Duodenal mucosa (tissue), 2 donors: ENCODE results near the gene LRRC28.

Experiments
- H3K27ac ChIP-seq: one replicate; pipeline ENCODE4 v1.7.0; 2013; ENCODE audit warnings: low read depth, low read length
- H3K27me3 ChIP-seq, 2 donors: one replicate each; pipeline ENCODE4 v1.7.0; 2013; ENCODE audit warnings: low read length in 2 of 2, control low read depth in 1 of 2; ENCODE audit not compliant: insufficient read depth in 2 of 2, control insufficient read depth in 1 of 2
- H3K36me3 ChIP-seq, 2 donors: one replicate each; pipeline ENCODE4 v1.7.0; 2013; ENCODE audit warnings: low read length in 2 of 2, control low read depth in 1 of 2; ENCODE audit not compliant: insufficient read depth in 2 of 2, control insufficient read depth in 1 of 2
- H3K4me1 ChIP-seq, 2 donors: one replicate each; pipeline ENCODE4 v1.7.0; 2013; ENCODE audit warnings: low read length in 2 of 2, control low read depth in 1 of 2; ENCODE audit not compliant: insufficient read depth in 2 of 2, control insufficient read depth in 1 of 2
- H3K4me3 ChIP-seq, 2 donors: one replicate each; pipeline ENCODE4 v1.7.0; 2013; ENCODE audit warnings: low read length in 2 of 2, low read depth in 1 of 2
- H3K9ac ChIP-seq, 2 donors: one replicate each; pipeline ENCODE4 v1.7.0; 2013; ENCODE audit warnings: low read length in 2 of 2, low read depth in 1 of 2
- H3K9me3 ChIP-seq, 2 donors: one replicate each; pipeline ENCODE4 v1.7.0; 2013; ENCODE audit warnings: low read length in 2 of 2, control low read depth in 1 of 2; ENCODE audit not compliant: control insufficient read depth in 1 of 2

The LRRC28 gene

DNA sequence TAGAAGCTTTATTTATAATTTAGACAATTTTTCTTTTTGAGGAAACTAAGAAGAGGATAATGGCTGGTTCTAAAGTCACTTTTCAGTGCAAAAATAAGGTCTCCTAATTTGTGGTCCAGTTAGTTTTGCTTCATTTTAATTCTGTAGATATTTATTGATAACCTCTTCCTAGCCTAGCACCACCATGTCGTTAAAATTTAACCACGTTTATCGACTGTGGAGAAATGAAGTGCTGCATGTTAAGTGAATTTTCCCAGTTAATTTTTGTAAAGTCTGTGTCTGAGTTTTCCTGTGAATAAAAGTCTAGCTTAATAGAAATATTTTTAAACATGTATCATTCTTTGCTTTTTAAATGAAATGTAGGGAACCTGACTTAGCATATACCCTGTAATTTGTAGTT, 16.7 kb downstream of the LRRC28 start:
- no peaks in the 10 kb centered on the region for H3K27me3 ChIP-seq
- H3K9me3 ChIP-seq: no peaks in the 10 kb centered on the region
- H3K4me3 ChIP-seq: peak overlapping the region in 1 of 2 donors; percentile 4
- no peak overlapping the region for H3K9ac ChIP-seq
- peaks cover 6 to 20% of the 10 kb centered on the region in 2 donors for H3K4me1 ChIP-seq
- H3K27ac ChIP-seq: no peak overlapping the region
- no peaks in the 10 kb centered on the region for H3K36me3 ChIP-seq

DNA sequence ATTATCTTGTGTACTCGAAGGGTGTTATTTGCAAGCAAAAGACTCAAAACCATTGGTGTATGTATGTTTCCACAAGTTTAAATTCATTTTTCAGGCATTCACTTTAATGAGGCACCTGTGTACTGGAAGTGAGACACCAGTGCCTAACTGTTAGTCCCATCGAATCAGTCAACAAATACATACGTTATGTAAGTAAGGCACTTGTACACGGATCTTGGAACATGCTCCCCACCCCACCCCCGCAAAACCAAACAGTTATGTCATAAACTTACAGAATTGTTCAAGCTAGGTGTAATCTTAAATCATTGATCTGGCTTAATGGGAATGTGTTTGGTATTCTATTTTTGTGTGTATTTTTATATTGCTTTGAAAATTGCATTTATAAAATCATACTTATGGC, 17.1 kb downstream of the LRRC28 start:
- H3K4me1 ChIP-seq: peaks cover 6 to 20% of the 10 kb centered on the region in 2 donors
- H3K9ac ChIP-seq: no peak overlapping the region
- peak overlapping the region in 1 of 2 donors; percentile 4 for H3K4me3 ChIP-seq
- no peaks in the 10 kb centered on the region for H3K36me3 ChIP-seq
- no peaks in the 10 kb centered on the region for H3K27me3 ChIP-seq
- no peak overlapping the region for H3K27ac ChIP-seq
- H3K9me3 ChIP-seq: no peaks in the 10 kb centered on the region

DNA sequence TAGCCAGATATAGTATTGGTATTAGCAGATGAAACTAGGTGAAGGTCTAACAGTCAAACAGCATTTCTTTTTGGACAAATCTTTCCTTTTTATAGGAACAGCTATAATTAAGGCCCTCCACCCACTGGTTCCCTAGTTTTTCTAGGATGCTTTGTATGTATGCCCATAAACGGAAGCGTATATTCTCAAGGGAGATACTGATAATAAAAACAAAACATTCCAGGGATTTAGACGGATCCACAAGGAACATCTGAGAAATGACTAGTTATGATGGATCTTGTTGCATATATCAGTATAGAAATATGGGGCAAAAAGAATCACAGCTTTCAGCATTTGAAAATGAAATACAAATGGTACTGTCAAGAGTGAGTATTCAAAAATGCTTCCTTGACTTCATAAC, 22.5 kb downstream of the LRRC28 start:
- Histone ChIP-seq H3K9ac (no peak overlapping the region), H3K9me3 (no peaks in the 10 kb centered on the region), H3K4me3 (no peak overlapping the region), H3K27ac (no peak overlapping the region), H3K36me3 (no peaks in the 10 kb centered on the region), H3K4me1 (no peaks in the 10 kb centered on the region), H3K27me3 (no peaks in the 10 kb centered on the region)

DNA sequence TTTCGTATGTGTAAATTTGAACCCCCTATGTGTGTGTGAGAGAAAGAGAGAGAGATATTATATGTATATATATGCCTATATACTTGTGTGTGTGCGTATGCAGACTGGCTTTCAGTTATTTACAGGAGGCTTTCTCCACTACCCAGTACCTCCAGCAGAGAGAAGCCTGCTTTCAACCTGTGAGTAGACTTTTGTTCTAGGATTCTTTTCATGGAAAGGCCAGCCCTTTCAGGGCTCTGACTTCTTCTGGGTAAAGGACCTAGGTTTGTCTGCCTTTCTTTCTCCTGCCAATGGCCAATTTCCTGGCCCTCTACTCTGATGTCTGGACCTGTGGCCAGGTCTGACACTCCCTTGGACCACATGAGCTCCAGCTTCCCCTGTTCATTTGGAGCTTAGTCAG, 23.8 kb downstream of the LRRC28 start:
- H3K4me1 ChIP-seq: no peaks in the 10 kb centered on the region
- H3K9ac ChIP-seq: no peak overlapping the region

DNA sequence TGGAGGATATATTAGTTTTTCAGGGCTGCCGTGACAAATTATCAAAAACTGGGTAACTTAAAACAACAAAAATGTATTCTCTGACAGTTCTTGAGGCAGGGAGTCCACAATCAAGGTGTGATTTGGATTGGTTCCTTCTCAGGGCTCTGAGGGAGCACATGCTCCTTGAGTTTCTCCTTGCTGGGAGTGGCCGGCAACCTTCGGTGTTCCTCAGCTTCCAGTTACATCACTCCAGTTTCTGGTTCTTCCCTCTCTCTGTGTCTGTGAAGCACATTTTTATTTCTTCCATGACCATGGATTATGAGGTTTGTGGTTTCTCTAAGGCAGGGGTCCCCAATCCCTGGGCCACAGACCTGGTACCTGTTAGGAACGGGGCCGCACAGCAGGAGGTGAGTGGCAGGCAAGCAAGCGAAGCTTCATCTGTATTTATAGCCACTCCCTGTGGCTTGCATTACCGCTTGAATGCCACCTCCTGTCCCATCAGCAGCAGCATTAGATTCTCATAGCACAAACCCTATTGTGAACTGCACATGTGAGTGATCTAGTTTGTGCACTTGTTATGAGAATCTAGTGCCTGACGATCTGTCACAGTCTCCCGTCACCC, 24.3 kb downstream of the LRRC28 start:
- H3K27me3 ChIP-seq: no peaks in the 10 kb centered on the region
- H3K4me1 ChIP-seq: no peaks in the 10 kb centered on the region
- no peaks in the 10 kb centered on the region for H3K36me3 ChIP-seq

More for the DNA sequence above, 23.8 kb downstream of the LRRC28 start:
- Histone ChIP-seq H3K27ac (no peak overlapping the region), H3K36me3 (no peaks in the 10 kb centered on the region), H3K9me3 (no peaks in the 10 kb centered on the region), H3K27me3 (no peaks in the 10 kb centered on the region), H3K4me3 (no peak overlapping the region)

DNA sequence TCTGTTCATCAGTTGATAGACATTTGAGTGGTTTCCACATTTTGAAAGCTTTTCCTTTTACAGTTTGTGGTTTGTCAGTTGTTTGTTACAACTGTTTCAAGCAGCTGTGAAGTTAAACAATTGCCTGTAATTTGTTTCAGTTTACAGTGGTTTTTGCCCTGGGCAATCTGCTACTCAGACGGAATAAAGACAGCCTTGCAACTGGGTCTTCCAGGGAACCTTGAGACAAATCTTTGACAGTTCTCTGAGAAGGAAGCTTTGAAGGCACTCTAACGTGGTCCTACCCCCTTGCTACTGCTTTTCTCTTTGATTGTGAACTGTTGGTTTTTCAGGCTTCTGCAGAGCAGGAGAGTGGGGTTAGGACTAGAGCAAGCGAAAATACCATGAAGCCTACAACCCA, 28.0 kb downstream of the LRRC28 start:
- H3K4me3 ChIP-seq: no peak overlapping the region
- H3K27me3 ChIP-seq: no peaks in the 10 kb centered on the region

More for the DNA sequence above, 24.3 kb downstream of the LRRC28 start:
- Histone ChIP-seq H3K27ac (no peak overlapping the region), H3K4me3 (no peak overlapping the region), H3K9me3 (no peaks in the 10 kb centered on the region), H3K9ac (no peak overlapping the region)

DNA sequence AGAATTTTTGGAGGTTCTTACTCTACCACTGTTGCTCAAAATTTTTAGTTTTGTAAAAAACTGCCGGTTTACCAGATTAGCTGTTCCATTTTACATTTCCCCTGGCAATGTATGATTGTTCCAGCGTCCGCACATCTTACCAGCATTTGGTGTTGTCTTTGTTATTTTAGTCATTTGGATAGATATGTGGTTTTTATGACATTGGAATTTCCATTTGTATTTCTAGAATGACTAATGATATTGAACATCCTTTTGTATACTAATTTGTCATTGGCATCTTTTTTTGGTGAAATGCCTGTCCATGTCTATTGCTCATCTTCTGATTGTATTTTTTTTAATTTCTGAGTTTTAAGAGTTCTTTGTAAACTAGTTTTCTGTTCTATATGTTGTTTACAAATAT, 28.5 kb downstream of the LRRC28 start:
- H3K27ac ChIP-seq: no peak overlapping the region
- peaks cover 0 to 3% of the 10 kb centered on the region in 2 donors for H3K4me1 ChIP-seq
- no peak overlapping the region for H3K9ac ChIP-seq
- H3K9me3 ChIP-seq: no peaks in the 10 kb centered on the region
- H3K27me3 ChIP-seq: no peaks in the 10 kb centered on the region
- H3K4me3 ChIP-seq: no peak overlapping the region
- H3K36me3 ChIP-seq: no peaks in the 10 kb centered on the region

More for the DNA sequence above, 28.0 kb downstream of the LRRC28 start:
- Histone ChIP-seq H3K9ac (no peak overlapping the region), H3K27ac (no peak overlapping the region), H3K36me3 (no peaks in the 10 kb centered on the region), H3K9me3 (no peaks in the 10 kb centered on the region), H3K4me1 (peaks cover 0 to 3% of the 10 kb centered on the region in 2 donors)

DNA sequence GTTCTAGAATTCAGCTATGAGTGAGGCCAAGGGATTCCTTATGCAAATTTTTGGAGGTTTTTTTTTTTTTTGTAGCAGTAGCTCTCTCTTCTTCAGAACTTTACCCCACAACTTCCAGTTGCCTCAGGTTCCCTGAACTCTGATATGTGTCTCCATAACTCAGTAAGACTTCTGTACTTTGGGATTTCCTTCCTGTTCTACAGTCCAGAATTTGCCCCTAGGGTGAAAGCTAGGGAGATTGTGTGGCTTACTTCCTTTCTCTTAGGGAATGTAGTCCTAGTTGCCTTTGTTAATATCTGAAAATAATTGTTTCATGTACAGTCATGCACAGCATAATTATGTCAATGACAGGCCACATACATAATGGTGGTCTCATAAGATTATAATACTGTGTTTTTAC, 30.8 kb downstream of the LRRC28 start:
- no peaks in the 10 kb centered on the region for H3K27me3 ChIP-seq
- H3K36me3 ChIP-seq: no peaks in the 10 kb centered on the region
- no peaks in the 10 kb centered on the region for H3K9me3 ChIP-seq
- H3K4me3 ChIP-seq: no peak overlapping the region
- H3K27ac ChIP-seq: no peak overlapping the region
- no peak overlapping the region for H3K9ac ChIP-seq
- peaks cover 0 to 3% of the 10 kb centered on the region in 2 donors for H3K4me1 ChIP-seq

DNA sequence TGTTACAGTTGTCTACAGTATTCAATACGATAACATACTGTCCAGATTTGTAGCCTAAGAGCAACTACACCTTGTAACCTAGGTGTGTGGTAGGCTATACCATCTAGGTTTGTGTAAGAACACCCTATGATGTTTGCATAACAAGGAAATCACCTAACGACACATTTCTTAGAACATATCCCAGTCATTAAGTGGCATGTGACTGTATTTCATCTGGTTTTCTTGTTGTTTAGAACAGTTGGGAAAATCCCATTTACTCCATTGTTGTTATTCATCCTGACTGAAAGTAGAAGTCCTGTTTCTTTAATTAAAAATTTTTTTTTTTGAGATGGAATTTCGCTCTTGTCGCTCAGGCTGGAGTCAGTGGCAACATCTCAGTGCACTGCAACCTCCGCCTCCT, 31.3 kb downstream of the LRRC28 start:
- H3K4me1 ChIP-seq: peaks cover 0 to 3% of the 10 kb centered on the region in 2 donors

DNA sequence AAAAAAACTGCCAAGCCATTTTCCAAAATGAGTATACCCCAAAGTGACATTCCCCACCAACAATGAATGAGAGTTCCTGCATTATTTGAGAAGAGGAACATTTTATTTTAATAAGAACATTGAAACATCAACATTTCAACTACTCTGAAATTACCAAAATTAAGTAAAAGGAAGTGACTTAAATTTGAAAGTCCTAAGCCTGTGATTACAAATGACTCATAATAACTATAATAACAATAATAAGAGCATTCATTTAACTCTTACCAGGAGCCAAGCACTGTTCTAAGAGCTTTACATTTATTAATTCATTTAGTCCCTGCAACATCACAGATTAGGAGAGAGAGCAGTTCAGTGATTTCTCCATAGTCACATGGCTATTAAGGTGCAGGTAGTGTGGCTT, 32.4 kb downstream of the LRRC28 start:
- Histone ChIP-seq H3K4me3 (no peak overlapping the region), H3K9me3 (no peaks in the 10 kb centered on the region), H3K27ac (no peak overlapping the region), H3K27me3 (no peaks in the 10 kb centered on the region), H3K9ac (no peak overlapping the region), H3K36me3 (peaks cover 0 to 5% of the 10 kb centered on the region in 2 donors), H3K4me1 (peaks cover 0 to 3% of the 10 kb centered on the region in 2 donors)

More for the DNA sequence above, 31.3 kb downstream of the LRRC28 start:
- H3K36me3 ChIP-seq: no peaks in the 10 kb centered on the region
- no peak overlapping the region for H3K27ac ChIP-seq
- no peaks in the 10 kb centered on the region for H3K9me3 ChIP-seq
- H3K4me3 ChIP-seq: no peak overlapping the region
- H3K9ac ChIP-seq: no peak overlapping the region
- H3K27me3 ChIP-seq: no peaks in the 10 kb centered on the region
